Endothelial cell of umbilical vein (primary cell): ENCODE data around the gene SIAH3. TPM values are rescaled to one million over a fixed set of nuclear protein-coding genes. Genes with fewer than 3 reads are reported as not detected.

Experiments
- BruUV-seq: library from RNA; stranded (reverse); fragments of 400-500 nt; replicated peaks from 2 replicates; lab custom pipeline; 2021; lab: Mats Ljungman, UMichigan
- CTCF ChIA-PET: fragments of 300-600, 350-600 bp; sonication (Branson Sonifier 250); formaldehyde crosslinking; loops from one replicate; lab custom pipeline; 2021; ENCODE audit warnings: antibody characterized with exemption, inconsistent platforms; lab: Charles Lee
- POLR2A ChIA-PET: fragments of 300-600, 350-600 bp; sonication (Branson Sonifier 250); formaldehyde crosslinking; loops from one replicate; lab custom pipeline; 2021; ENCODE audit warnings: antibody characterized with exemption, inconsistent platforms; lab: Charles Lee
- DNase-seq: peaks from one replicate; pipeline ENCODE4 v3.0.0-alpha.2; 2011; ENCODE audit warnings: low read depth, low spot score
- FAIRE-seq: peaks from 2 replicates; lab custom pipeline; 2011; peaks lifted over from hg19 to GRCh38; lab: Jason Lieb, UNC
- H2AFZ ChIP-seq: 2 replicates; pipeline ENCODE4 v1.6.0; 2012; ENCODE audit warnings: low read depth, low read length, control low read depth, inconsistent platforms
- H3K27ac ChIP-seq: 2 replicates; pipeline ENCODE4 v1.5.1; 2011; ENCODE audit warnings: low read depth, mild to moderate bottlenecking, control low read depth, low read length, moderate library complexity; ENCODE audit not compliant: insufficient read depth
- H3K27me3 ChIP-seq, 2 experiments: 2 replicates each; pipeline versions ENCODE4 v1.6.0 to v1.6.1; 2011; ENCODE audit warnings: low read length in 2 of 2, mixed read lengths in 1 of 2; ENCODE audit not compliant: control insufficient read depth in 2 of 2, insufficient read depth in 2 of 2
- H3K36me3 ChIP-seq, 2 experiments: 2 replicates in 1 of 2; 3 replicates in 1 of 2; pipeline ENCODE4 v1.5.1; 2011; ENCODE audit warnings: low read length in 2 of 2, mild to moderate bottlenecking in 1 of 2, moderate library complexity in 1 of 2; ENCODE audit not compliant: control insufficient read depth in 2 of 2, insufficient read depth in 2 of 2; ENCODE audit errors: extremely low read depth in 1 of 2
- H3K4me1 ChIP-seq: 3 replicates; pipeline ENCODE4 v1.5.1; 2011; ENCODE audit warnings: mild to moderate bottlenecking, low read length; ENCODE audit not compliant: control insufficient read depth, insufficient read depth; ENCODE audit errors: extremely low read depth
- H3K4me2 ChIP-seq: 2 replicates; pipeline ENCODE4 v1.6.1; 2011; ENCODE audit warnings: low read length, control low read depth, mixed read lengths; ENCODE audit not compliant: insufficient read depth
- H3K4me3 ChIP-seq, 3 experiments: fragments of 200-600 bp in 1 of 3; sonication (generic), shearing (Covaris generic) in 1 of 3; replicated peaks in 1 of 3; 2 replicates each; pipeline ENCODE4 v1.5.1; 2011 to 2016; ENCODE audit warnings: control low read depth in 3 of 3, low read length in 3 of 3, mild to moderate bottlenecking in 2 of 3, inconsistent platforms in 1 of 3, low read depth in 1 of 3, moderate library complexity in 1 of 3; ENCODE audit not compliant: insufficient read depth in 1 of 3
- H3K79me2 ChIP-seq: 2 replicates; pipeline ENCODE4 v1.6.0; 2012; ENCODE audit warnings: low read length, inconsistent platforms; ENCODE audit not compliant: control insufficient read depth, insufficient read depth
- H3K9ac ChIP-seq: replicated peaks from 2 replicates; pipeline ENCODE3; 2011; ENCODE audit warnings: low read length, control low read depth; ENCODE audit not compliant: insufficient read depth; ENCODE audit errors: extremely low read depth
- H3K9me1 ChIP-seq: replicated peaks from 3 replicates; pipeline ENCODE4 v1.6.0; 2011; ENCODE audit warnings: mild to moderate bottlenecking, low read length; ENCODE audit not compliant: control insufficient read depth, insufficient read depth; ENCODE audit errors: extremely low read depth
- H3K9me3 ChIP-seq: replicated peaks from 2 replicates; pipeline ENCODE4 v1.5.1; 2012; ENCODE audit warnings: low read length, inconsistent platforms; ENCODE audit not compliant: control insufficient read depth, insufficient read depth
- H4K20me1 ChIP-seq: replicated peaks from 2 replicates; pipeline ENCODE3; 2011; ENCODE audit warnings: mild to moderate bottlenecking, low read length; ENCODE audit not compliant: control insufficient read depth, insufficient read depth; ENCODE audit errors: extremely low read depth
- FOS ChIP-seq: IDR thresholded peaks from 2 replicates; pipeline ENCODE4 v1.6.1; 2011; ENCODE audit warnings: mild to moderate bottlenecking, low read length, moderate library complexity, borderline replicate concordance; ENCODE audit not compliant: insufficient read depth
- MAX ChIP-seq: IDR thresholded peaks from 2 replicates; pipeline ENCODE4 v1.6.1; 2011; ENCODE audit not compliant: insufficient read depth, insufficient read length
- dilution Hi-C: fragments of 300-500 bp; cut with MboI; formaldehyde crosslinking; loops from one replicate; pipeline ENCODE4 v1.15.0; 2019; ENCODE audit warnings: low sequenced_read_pairs; ENCODE audit not compliant: extremely low pct_ligation_motif_present
- intact Hi-C: fragments of 100-400 bp; cut with micrococcal nuclease; formaldehyde crosslinking; loops from one replicate; pipeline ENCODE4 v1.10.0; 2022
- polyA plus RNA-seq, 4 experiments: library from polyadenylated mRNA; depleted of rRNA in 3 of 4; stranded (reverse) in 3 of 4; unstranded in 1 of 4; fragments of >200 nt; gene quantifications; 2 replicates each; pipeline versions ENCODE4 v1.2.1 to v1.2.3, GENCODE V29; 2011 to 2012; ENCODE audit warnings: missing spikeins in 1 of 4
- total RNA-seq: library from RNA; stranded (reverse); gene quantifications from 2 replicates; pipeline ENCODE4 v1.2.3, GENCODE V29; 2021

SIAH3 gene
- total and polyA plus RNA-seq, 2 donors (not counting 3 experiments of a cell fraction or from before 2014, with no cell fraction given), result 0.03 TPM; not detected in 1

DNA sequence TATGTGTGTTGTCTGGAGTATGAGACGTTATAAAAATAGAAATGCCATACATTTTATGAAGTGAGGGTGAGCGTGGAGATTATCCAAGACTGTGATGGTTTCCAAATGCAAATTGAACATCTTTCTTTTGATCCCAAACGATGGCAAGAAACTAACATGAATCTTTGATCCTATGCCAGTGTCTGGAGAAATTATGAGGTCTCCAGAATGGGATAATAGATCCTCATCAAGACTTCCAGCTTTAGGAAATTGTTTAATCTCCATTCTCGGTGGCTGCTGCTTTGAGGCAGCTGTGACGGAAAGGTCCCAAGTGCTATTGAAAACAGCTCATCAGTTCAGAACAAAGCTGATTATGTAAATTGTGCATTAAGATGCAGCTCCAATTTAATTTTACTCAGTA lies 118.6 kb downstream of the SIAH3 start:
- H3K27ac ChIP-seq, result no peak overlapping the region
- ChIA-PET CTCF (interaction anchor here (0.8 to 1.1 kb wide), 2 partner anchors 15 to 32 kb away, joined by 3 read pairs; no protein-coding TSS in a partner anchor), POLR2A (no interaction called here)
- intact Hi-C loops (no loop called here), dilution Hi-C loops (no loop called here)
- no peak for DNase-seq
- H3K9ac ChIP-seq, result no peak overlapping the region
- H3K27me3 ChIP-seq, result no peaks in the 10 kb centered on the region
- H3K9me3 ChIP-seq, result no peaks in the 10 kb centered on the region
- FAIRE-seq, result no peak
- no peaks in the 10 kb centered on the region for H3K79me2 ChIP-seq
- no TSS peak for BruUV-seq
- H4K20me1 ChIP-seq, result no peaks in the 10 kb centered on the region
- no peaks in the 10 kb centered on the region for H3K36me3 ChIP-seq
- no peak overlapping the region for H2AFZ ChIP-seq
- no peak overlapping the region for H3K4me2 ChIP-seq
- no peak for TF ChIP-seq MAX
- H3K9me1 ChIP-seq, result no peaks in the 10 kb centered on the region
- no peak overlapping the region for H3K4me3 ChIP-seq
- no peaks in the 10 kb centered on the region for H3K4me1 ChIP-seq

- no peak for DNase-seq
- no peak overlapping the region for H3K4me3 ChIP-seq
- no peak overlapping the region for H3K27ac ChIP-seq
- no peak for TF ChIP-seq FOS
- dilution Hi-C loops (no loop called here), intact Hi-C loops (no loop called here)
- no peaks in the 10 kb centered on the region for H3K36me3 ChIP-seq
- no peak for FAIRE-seq
- no peaks in the 10 kb centered on the region for H3K79me2 ChIP-seq
- no peak overlapping the region for H3K9ac ChIP-seq
- ChIA-PET CTCF (no interaction called here), POLR2A (no interaction called here)
- no peaks in the 10 kb centered on the region for H3K9me1 ChIP-seq
- no peaks in the 10 kb centered on the region for H3K4me1 ChIP-seq
- no peaks in the 10 kb centered on the region for H3K27me3 ChIP-seq
- BruUV-seq, result no TSS peak
- H2AFZ ChIP-seq, result no peak overlapping the region
- no peaks in the 10 kb centered on the region for H3K9me3 ChIP-seq
- H4K20me1 ChIP-seq, result no peaks in the 10 kb centered on the region
- no peak overlapping the region for H3K4me2 ChIP-seq
Measured at GRCh38 chr13:45731455-45731854, 120.1 kb downstream of the SIAH3 start.
